Measurements from ENCODE around the gene BUD31. TPM values are rescaled to one million over a fixed set of nuclear protein-coding genes. Genes with fewer than 3 reads are reported as not detected.

Gene BUD31
- total RNA-seq, 1 experiment from 2014 or later = 104 TPM

DNA sequence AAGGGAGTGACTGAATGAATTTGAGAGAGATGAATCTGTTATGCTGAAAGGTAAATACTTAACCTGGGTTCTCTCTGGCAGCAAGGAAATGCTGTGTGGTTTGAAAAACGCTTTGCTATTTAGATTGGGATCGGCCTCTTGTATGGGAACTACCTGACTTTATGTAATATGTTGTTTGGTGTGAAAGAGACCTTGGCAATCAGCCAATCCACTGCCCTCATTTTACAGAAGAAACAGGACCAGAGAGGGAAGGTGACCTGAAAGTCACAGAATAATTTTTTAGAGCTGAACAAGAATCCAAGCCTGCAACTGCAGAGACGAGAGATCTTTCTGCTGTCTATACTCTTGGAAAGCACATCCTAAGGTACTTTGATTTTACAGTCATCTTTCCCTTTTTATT, 1.0 kb downstream of the BUD31 start:
- H2BK120ac ChIP-seq (ENCODE audit: low read depth, low read length, poor library complexity, severe bottlenecking) = no peak overlapping the region
- no peak overlapping the region for H2BK20ac ChIP-seq (ENCODE audit: low read depth, low read length, poor library complexity, severe bottlenecking)
- Mint-ChIP-seq H3K27me3 (ENCODE audit: low read depth) (no peaks in the 10 kb centered on the region), H3K4me1 (peaks cover 19 to 23% of the 10 kb centered on the region in 2 experiments), H3K9me3 (peaks cover 1% of the 10 kb centered on the region in 2 experiments; a peak in 2 of 5 replicates), H3K4me3 (peak overlapping the region; percentile 95 to 96), H3K27ac (peak overlapping the region in 2 of 3 experiments; percentile 82 to 99; a peak in 1 of 7 replicates), H3K36me3 (ENCODE audit: insufficient read depth in 1 of 3, low read depth in 3 of 3) (peaks cover 36 to 58% (median 49%) of the 10 kb centered on the region in 3 experiments; a peak in 6 of 7 replicates)
- no peaks in the 10 kb centered on the region for H3K9me3 ChIP-seq (ENCODE audit: control insufficient read depth, low read depth, low read length)
- no peak overlapping the region for H4K91ac ChIP-seq (ENCODE audit: insufficient read length, low read depth, low read length)
- H2AFZ ChIP-seq (ENCODE audit: low read length) = no peak overlapping the region
- H3K4ac ChIP-seq (ENCODE audit: low read depth, low read length) = no peak overlapping the region
- H3K27ac ChIP-seq (ENCODE audit: insufficient read length, low read depth, low read length) = peak overlapping the region; percentile 94
- no peak overlapping the region for H3K56ac ChIP-seq (ENCODE audit: insufficient read length, low read depth, low read length)
- H4K5ac ChIP-seq (ENCODE audit: insufficient read length, low read depth, low read length) = no peak overlapping the region
- H3K18ac ChIP-seq (ENCODE audit: insufficient read length, low read depth, low read length) = no peak overlapping the region
- no peak overlapping the region for H3K23ac ChIP-seq (ENCODE audit: insufficient read length, low read depth, low read length)
- H2BK12ac ChIP-seq (ENCODE audit: insufficient read length, low read depth, low read length) = no peak overlapping the region
- H3K79me2 ChIP-seq (ENCODE audit: insufficient read depth, low read length) = peaks cover 31% of the 10 kb centered on the region
- H2BK15ac ChIP-seq (ENCODE audit: low read depth, low read length) = no peak overlapping the region
- no peak overlapping the region for H4K8ac ChIP-seq (replicated peaks; ENCODE audit: insufficient read length, low read depth, low read length)
- H3K4me2 ChIP-seq (ENCODE audit: insufficient read depth, insufficient read length, low read length) = peak overlapping the region; percentile 91
- no peak overlapping the region for H3K14ac ChIP-seq (ENCODE audit: insufficient read depth, low read length)
- no peak overlapping the region for H2AK5ac ChIP-seq (ENCODE audit: insufficient read length, low read length)
- H3K79me1 ChIP-seq (ENCODE audit: insufficient read depth, low read depth, low read length, poor library complexity, severe bottlenecking) = peaks cover 9% of the 10 kb centered on the region
- H3K9ac ChIP-seq (ENCODE audit: extremely low read depth, insufficient read length, low read length) = no peak overlapping the region
- no peaks in the 10 kb centered on the region for H4K20me1 ChIP-seq (ENCODE audit: control insufficient read depth, insufficient read depth, insufficient read length)
- no peaks in the 10 kb centered on the region for H3K4me1 ChIP-seq (ENCODE audit: insufficient read depth, low read length)
- TF ChIP-seq, protein P1, sequence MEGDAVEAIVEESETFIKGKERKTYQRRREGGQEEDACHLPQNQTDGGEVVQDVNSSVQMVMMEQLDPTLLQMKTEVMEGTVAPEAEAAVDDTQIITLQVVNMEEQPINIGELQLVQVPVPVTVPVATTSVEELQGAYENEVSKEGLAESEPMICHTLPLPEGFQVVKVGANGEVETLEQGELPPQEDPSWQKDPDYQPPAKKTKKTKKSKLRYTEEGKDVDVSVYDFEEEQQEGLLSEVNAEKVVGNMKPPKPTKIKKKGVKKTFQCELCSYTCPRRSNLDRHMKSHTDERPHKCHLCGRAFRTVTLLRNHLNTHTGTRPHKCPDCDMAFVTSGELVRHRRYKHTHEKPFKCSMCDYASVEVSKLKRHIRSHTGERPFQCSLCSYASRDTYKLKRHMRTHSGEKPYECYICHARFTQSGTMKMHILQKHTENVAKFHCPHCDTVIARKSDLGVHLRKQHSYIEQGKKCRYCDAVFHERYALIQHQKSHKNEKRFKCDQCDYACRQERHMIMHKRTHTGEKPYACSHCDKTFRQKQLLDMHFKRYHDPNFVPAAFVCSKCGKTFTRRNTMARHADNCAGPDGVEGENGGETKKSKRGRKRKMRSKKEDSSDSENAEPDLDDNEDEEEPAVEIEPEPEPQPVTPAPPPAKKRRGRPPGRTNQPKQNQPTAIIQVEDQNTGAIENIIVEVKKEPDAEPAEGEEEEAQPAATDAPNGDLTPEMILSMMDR (conservative IDR thresholded peaks at IDR 0.05) = no peak
- H2BK5ac ChIP-seq (ENCODE audit: insufficient read length, low read length) = no peak overlapping the region
- no CpG with 5 or more reads among the region's 3 CpGs for WGBS (ENCODE audit: extremely low coverage, insufficient read length, low lambda C conversion rate)
- H3K27me3 ChIP-seq (ENCODE audit: insufficient read depth, low read length) = no peaks in the 10 kb centered on the region
- H3K23me2 ChIP-seq (ENCODE audit: insufficient read length, low read depth, low read length, poor library complexity, severe bottlenecking) = peaks cover 16% of the 10 kb centered on the region
- no peak overlapping the region for H3T11ph ChIP-seq (ENCODE audit: low read length)
- no peak for DNase-seq

Data from H9 (cell line).